ENCODE measurements around the gene MACC1.
"Not testable (repeated sequence)": the region's sequence is repeated elsewhere in the genome, so short reads cannot be mapped to it uniquely, and the experiment has no call there.

Gene MACC1

GRCh38 chr7:20213378-20213777, 3.8 kb downstream of the MACC1 start:
- Histone ChIP-seq H3K27me3 (replicated peaks) (no peaks in the 10 kb centered on the region), H3K27ac (no peak overlapping the region), H3K36me3 (replicated peaks) (no peaks in the 10 kb centered on the region), H3K4me3 (ENCODE audit: low read depth, low read length) (no peak overlapping the region)
- TF ChIP-seq, protein P1, sequence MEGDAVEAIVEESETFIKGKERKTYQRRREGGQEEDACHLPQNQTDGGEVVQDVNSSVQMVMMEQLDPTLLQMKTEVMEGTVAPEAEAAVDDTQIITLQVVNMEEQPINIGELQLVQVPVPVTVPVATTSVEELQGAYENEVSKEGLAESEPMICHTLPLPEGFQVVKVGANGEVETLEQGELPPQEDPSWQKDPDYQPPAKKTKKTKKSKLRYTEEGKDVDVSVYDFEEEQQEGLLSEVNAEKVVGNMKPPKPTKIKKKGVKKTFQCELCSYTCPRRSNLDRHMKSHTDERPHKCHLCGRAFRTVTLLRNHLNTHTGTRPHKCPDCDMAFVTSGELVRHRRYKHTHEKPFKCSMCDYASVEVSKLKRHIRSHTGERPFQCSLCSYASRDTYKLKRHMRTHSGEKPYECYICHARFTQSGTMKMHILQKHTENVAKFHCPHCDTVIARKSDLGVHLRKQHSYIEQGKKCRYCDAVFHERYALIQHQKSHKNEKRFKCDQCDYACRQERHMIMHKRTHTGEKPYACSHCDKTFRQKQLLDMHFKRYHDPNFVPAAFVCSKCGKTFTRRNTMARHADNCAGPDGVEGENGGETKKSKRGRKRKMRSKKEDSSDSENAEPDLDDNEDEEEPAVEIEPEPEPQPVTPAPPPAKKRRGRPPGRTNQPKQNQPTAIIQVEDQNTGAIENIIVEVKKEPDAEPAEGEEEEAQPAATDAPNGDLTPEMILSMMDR (IDR thresholded peaks at IDR 0.05; ENCODE audit: low read depth, low read length, missing control alignments), result no peak
- in situ Hi-C loops (cut with HindIII; ENCODE audit: low pct_ligation_motif_present, low sequenced_read_pairs), result no loop called here
- DNase-seq, result no peak

GRCh38 chr7:20211376-20211775, 5.8 kb downstream of the MACC1 start:
- Histone ChIP-seq H3K36me3 (replicated peaks) (no peaks in the 10 kb centered on the region), H3K27me3 (replicated peaks) (no peaks in the 10 kb centered on the region), H3K4me3 (ENCODE audit: low read depth, low read length) (no peak overlapping the region), H3K27ac (no peak overlapping the region)
- no peak for DNase-seq
- in situ Hi-C loops (cut with HindIII; ENCODE audit: low pct_ligation_motif_present, low sequenced_read_pairs), result no loop called here
- TF ChIP-seq, protein P1 (IDR thresholded peaks at IDR 0.05; ENCODE audit: low read depth, low read length, missing control alignments), result no peak

DNA sequence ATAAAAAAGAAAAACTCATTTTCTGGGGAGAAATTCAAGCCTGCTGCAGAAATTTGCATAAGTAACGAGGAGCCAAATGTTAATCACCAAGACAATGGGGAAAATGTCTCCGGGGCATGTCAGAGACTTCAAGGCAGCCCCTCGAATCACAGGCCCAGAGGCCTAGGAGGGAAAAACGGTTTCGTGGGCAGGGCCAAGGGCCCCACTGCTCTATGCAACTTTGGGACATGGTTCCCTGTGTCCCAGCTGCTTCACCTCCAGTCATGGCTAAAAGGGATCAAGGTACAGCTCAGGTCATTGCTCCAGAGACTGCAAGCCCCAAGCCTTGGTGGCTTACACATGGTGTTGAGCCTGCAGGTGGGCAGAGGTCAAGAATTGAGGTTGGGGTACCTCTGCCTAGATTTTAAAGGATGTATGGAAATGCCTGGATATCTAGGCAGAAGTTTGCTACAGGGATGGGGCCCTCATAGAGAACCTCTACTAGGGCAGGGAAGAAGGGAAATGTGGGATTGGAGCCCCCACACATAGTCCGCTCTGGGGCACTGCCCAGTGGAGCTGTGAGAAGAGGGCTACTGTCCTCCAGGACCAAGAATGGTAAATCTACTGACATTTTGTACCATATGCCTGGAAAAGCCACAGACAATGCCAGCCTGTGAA, 8.4 kb downstream of the MACC1 start:
- in situ Hi-C loops (cut with HindIII; ENCODE audit: low pct_ligation_motif_present, low sequenced_read_pairs), result no loop called here
- TF ChIP-seq, protein P1 (IDR thresholded peaks at IDR 0.05; ENCODE audit: low read depth, low read length, missing control alignments), result no peak

GRCh38 chr7:20207811-20208210, 9.4 kb downstream of the MACC1 start:
- DNase-seq; H3K36me3 ChIP-seq (replicated peaks); H3K27ac ChIP-seq; H3K4me3 ChIP-seq (ENCODE audit: low read depth, low read length); in situ Hi-C loops (cut with HindIII; ENCODE audit: low pct_ligation_motif_present, low sequenced_read_pairs); H3K27me3 ChIP-seq (replicated peaks): not testable (repeated sequence)

More for the DNA sequence above, 8.4 kb downstream of the MACC1 start:
- Histone ChIP-seq H3K27me3 (replicated peaks) (no peaks in the 10 kb centered on the region), H3K27ac (no peak overlapping the region), H3K36me3 (replicated peaks) (no peaks in the 10 kb centered on the region), H3K4me3 (ENCODE audit: low read depth, low read length) (no peak overlapping the region)
- DNase-seq, result no peak

DNA sequence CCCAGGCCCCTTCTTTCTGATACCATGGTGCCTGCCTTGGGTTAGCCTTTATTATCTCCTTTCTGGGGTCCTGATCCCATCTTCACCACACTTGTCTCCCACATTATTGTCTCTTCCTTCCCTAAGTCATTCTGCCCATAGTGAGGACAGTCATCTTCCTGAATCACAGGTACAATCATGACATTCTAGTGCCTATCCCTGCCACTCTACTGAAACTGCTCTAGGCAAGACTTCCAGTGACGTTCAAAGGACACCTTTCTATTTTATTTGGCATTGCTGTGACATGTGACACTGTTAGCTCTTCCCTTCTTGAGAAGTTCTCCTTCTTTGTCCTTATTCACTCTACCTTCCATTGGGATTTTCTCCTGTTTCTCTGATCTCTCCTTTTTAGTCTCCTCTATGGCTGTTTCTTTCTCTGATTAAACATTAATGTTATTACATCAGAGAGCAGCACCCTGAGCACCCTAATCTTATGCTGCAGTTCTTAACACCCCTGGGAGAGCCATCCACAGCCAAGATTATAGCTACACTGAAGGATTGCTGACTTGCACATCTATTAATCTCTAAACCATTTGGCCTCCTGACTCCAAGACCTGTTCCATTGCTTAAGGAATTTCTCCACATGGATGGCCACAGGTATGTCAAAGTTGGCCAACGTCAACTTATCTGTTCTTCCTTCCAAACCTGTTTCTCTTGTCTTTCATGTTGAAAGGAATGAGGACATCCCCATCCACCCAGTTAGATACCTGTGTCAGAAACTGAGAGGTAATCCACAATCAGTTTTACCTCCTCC, 10.9 kb downstream of the MACC1 start:
- TF ChIP-seq, protein P1 (IDR thresholded peaks at IDR 0.05; ENCODE audit: low read depth, low read length, missing control alignments), result no peak
- in situ Hi-C loops (cut with HindIII; ENCODE audit: low pct_ligation_motif_present, low sequenced_read_pairs), result no loop called here
- Histone ChIP-seq H3K27me3 (replicated peaks) (no peaks in the 10 kb centered on the region), H3K27ac (no peak overlapping the region), H3K36me3 (replicated peaks) (no peaks in the 10 kb centered on the region), H3K4me3 (ENCODE audit: low read depth, low read length) (no peak overlapping the region)
- no peak for DNase-seq

GRCh38 chr7:20203316-20203715, 13.9 kb downstream of the MACC1 start:
- TF ChIP-seq, protein P1 (IDR thresholded peaks at IDR 0.05; ENCODE audit: low read depth, low read length, missing control alignments), result no peak
- H3K27ac ChIP-seq, result no peak overlapping the region
- no peaks in the 10 kb centered on the region for H3K27me3 ChIP-seq (replicated peaks)
- no peak for DNase-seq
- in situ Hi-C loops (cut with HindIII; ENCODE audit: low pct_ligation_motif_present, low sequenced_read_pairs), result no loop called here
- no peak overlapping the region for H3K4me3 ChIP-seq (ENCODE audit: low read depth, low read length)
- no peaks in the 10 kb centered on the region for H3K36me3 ChIP-seq (replicated peaks)
